Erythroblast (primary cell): ENCODE data around the gene TMPRSS12.
"Not testable (repeated sequence)": the region's sequence is repeated elsewhere in the genome, so short reads cannot be mapped to it uniquely, and the experiment has no call there.

Experiments
- DNase-seq, 2 experiments: peaks; one replicate each; lab custom pipeline; 2025; lab: John Stamatoyannopoulos, UW
- GATA1 ChIP-seq: IDR thresholded peaks from 2 replicates; pipeline ENCODE4 v1.6.1; 2011; ENCODE audit warnings: low read depth, mild to moderate bottlenecking, control low read depth, low read length, moderate library complexity
- POLR2A ChIP-seq: IDR thresholded peaks from 2 replicates; pipeline ENCODE4 v1.6.1; 2011; ENCODE audit warnings: mild to moderate bottlenecking, low read length

The TMPRSS12 gene

DNA sequence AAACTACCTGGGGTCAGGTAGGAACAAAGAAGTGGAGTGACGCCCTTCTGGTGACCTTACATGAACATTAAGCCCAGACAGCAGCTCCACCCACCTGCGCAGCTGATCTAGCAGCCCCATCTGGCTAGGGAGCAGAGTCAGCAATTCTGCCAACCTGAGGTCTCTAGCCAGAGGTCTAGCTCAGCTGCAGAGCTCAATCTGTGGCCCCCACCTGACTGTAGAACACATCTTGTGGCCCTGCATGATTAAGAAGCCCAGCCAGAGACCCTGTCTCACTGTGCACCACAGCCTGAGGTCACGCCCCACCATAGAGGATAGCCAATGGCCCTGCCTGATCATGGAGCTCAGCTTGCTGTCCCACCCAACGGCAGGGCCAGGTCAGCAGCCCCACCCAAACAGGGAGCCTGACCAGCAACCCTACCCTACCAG, 59.0 kb downstream of the TMPRSS12 start:
- TF ChIP-seq POLR2A: no peak
- no peak for TF ChIP-seq GATA1
- DNase-seq: peak; percentile 88 to 97

DNA sequence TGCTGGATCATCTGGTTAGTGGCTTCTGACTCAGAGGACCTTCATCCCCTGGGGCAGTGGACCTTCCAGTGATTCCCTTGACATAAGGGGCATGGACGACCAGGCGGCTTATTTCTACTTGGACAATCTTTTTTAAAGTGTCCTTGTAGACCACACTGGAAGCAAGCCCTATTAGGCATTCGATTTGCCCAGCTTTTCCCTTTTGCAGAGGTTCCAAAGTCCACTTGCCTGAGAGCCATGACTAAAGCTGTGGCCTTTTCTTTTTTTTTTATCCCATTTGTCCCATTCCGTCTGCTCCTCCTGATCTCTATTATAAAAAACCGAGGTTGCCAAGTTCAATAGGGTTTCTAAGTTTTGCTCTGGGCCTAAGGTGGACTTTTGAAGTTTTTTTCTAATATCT, 65.8 kb downstream of the TMPRSS12 start:
- DNase-seq: not testable (repeated sequence)

DNA sequence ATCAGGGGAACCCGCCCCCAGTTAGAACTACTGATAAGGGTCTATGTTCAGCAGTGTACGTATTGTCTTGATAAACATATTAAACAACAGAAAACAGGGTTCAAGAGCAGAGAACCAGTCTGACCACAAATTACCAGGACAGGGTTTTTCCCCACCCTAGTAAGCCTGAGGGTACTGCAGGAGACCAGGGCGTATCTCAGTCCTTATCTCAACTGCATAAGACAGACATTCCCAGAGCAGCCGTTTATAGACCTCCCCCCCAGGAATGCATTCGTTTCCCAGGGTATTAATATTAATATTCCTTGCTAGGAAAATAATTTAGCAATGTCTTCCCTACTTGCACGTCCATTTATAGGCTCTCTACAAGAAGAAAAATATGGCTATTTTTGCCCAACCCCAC, 69.6 kb downstream of the TMPRSS12 start:
- DNase-seq: peak; percentile 5 to 22

DNA sequence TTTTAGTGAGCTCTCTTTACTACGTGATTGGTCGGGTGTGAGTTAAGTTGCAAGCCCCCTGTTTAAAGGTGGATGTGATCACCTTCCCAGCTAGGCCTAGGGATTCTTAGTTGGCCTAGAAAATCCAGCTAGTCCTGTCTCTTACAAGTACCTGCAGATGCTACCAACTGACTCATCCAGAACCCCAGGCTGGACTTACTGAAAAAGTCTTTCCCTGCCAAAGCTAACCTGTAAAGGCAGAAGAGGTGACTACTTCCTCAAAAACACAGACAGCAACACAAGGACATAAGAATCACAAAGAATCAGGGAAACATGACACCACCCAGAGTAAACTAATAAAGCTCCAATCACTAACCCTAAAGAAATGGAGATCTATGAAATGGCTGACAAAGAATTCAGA, 70.5 kb downstream of the TMPRSS12 start:
- DNase-seq: no peak
- no peak for TF ChIP-seq POLR2A
- TF ChIP-seq GATA1: no peak

DNA sequence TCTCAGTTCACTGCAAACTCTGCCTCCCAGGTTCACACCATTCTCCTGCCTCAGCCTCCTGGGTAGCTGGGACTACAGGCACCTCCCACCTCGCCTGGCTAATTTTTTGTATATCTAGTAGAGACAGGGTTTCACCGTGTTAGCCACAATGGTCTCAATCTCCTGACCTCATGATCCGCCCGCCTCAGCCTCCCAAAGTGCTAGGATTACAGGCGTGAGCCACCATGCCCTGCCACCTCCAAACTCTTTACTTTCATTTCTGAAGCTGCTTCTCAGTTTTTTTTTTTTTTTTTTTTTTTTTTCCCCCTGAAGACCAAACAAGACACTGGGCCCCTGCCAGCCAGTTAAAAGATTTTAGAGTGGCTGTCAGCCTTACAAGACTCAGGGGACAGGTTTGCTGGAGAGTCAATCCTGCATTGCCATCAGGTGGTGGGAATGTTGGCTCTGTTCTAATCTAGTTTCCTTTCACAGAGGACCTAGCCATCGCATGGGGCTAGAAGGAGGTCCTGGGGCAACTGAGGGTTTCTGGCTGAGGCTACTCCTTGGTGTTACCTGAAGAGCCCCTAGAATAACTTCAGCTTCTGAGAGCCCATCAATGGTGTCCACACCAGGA, 72.3 kb downstream of the TMPRSS12 start:
- TF ChIP-seq GATA1 (no peak), POLR2A (no peak)
- no peak for DNase-seq

DNA sequence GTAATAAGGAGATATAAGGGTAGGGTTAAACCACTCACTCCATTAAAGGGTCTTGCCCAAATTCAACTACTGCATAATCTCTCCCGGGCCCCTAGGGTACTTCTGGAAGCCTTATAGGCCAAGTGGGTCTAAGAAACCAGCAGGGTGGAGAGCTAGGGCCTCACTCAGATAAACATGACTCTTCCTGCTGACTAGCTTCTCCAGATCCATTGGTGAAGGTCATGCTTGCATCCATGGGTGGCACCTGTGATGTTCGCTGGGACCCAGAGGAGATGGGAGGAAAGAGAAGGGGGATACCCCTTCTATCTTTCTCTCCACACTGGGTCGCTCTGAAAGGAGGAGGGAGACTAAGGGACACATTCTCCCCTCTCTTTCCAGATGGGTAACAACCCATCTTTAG, 73.6 kb downstream of the TMPRSS12 start:
- peak in 1 of 2 experiments; percentile 9 for DNase-seq
- TF ChIP-seq POLR2A: no peak
- no peak for TF ChIP-seq GATA1

DNA sequence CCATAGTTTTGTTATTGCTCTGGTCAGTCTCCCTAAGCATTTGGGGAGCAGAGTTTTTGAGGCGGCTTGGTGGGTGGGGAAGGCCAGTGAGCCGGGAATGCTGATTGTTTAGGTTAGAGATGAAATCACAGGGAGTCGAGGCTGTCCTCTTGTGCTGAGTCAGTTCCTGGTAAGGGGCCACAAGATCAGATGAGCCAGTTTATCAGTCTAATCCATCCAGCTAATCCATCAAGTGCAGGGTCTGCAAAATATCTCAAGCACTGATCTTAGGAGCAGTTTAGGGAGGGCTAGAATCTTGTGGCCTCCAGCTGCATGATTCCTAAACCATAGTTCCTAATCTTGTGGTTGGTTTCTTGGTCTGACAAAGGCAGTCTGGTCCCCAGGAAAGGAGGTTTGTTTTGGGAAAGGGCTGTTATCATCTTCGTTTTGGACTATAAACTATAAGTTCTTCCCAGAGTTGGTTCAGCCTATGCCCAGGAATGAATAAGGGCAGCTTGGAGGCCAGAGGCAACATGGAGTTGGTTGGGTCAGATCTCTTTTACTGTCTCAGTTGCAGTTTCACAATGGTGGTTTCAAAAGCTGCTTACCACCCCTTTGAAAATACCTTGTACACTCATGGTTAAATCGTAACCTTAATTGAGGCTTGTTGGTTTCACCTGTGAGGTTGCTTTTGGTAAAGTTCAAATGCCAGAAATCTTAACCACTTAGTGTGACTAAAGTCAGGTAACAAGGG, 76.0 kb downstream of the TMPRSS12 start:
- peak in 1 of 2 experiments; percentile 24 for DNase-seq
- TF ChIP-seq GATA1: no peak
- no peak for TF ChIP-seq POLR2A

DNA sequence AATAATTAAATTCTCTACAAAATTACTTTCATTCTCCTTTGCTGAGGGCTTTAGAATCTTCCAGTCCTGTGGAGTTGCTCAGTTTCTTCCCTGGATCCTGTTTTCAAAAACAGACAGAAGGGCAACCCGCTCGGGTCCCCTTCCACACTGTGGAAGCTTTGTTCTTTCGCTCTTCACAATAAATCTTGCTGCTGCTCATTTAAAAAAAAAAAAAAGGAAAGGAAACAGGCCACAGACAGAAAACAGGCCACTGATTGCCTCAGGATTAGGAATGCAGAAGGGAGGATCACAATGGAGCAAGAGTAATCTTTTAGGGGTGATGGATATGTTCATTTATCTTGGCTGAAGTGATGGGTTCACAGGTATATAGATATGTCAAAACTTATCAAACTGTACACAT, 80.1 kb downstream of the TMPRSS12 start:
- no peak for TF ChIP-seq GATA1
- no peak for TF ChIP-seq POLR2A
- DNase-seq: no peak

DNA sequence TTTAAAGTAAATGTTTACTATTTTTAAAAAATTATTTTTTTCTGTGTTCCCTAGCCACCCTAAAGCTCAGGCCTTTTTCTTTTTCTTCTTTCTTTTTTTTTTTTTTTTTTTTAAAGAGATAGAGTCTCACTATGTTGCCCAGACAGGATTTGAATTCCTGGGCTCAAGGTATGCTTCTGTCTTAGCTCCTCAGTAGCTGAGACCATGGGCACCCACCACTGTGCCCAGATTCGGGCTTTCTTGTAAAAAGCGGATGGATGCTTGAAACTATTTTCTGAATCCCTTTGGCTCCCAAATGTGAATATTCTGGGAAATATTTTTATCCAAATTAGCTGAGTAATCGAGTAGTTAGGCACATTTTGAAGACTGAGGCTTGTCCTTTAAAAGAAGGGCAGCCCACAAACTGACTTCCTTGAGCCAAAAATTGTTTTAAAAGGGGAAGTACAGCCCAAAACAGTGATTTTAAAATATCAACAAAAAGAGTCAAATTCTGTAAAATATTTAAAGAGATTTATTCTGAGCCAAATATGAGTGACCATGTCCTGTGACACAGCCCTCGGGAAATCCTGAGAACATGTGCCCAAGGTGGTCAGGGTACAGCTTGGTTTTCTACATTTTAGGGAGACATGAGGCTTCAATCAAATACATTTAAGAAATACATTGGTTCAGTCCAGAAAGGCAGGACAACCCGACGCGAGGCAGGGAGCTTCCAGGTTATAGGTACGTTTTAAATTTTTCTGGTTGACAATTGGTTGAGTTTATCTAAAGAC, 80.8 kb downstream of the TMPRSS12 start:
- TF ChIP-seq POLR2A (no peak), GATA1 (no peak)
- DNase-seq: no peak

DNA sequence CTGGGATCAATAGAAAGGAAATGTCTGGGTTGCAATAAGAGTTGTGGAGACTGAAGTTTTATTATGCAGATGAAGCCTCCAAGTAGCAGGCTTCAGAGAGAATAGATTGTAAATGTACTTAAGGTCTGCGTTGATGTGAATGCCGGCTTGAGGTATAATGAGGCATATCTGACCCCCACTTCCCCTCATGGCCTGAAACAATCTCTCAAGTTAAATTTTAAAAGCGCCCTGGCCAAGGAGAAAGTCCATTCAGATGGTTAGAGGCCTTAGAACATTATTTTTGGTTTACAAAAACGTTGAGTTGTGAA, 81.4 kb downstream of the TMPRSS12 start:
- DNase-seq: no peak
- TF ChIP-seq GATA1 (no peak), POLR2A (no peak)

DNA sequence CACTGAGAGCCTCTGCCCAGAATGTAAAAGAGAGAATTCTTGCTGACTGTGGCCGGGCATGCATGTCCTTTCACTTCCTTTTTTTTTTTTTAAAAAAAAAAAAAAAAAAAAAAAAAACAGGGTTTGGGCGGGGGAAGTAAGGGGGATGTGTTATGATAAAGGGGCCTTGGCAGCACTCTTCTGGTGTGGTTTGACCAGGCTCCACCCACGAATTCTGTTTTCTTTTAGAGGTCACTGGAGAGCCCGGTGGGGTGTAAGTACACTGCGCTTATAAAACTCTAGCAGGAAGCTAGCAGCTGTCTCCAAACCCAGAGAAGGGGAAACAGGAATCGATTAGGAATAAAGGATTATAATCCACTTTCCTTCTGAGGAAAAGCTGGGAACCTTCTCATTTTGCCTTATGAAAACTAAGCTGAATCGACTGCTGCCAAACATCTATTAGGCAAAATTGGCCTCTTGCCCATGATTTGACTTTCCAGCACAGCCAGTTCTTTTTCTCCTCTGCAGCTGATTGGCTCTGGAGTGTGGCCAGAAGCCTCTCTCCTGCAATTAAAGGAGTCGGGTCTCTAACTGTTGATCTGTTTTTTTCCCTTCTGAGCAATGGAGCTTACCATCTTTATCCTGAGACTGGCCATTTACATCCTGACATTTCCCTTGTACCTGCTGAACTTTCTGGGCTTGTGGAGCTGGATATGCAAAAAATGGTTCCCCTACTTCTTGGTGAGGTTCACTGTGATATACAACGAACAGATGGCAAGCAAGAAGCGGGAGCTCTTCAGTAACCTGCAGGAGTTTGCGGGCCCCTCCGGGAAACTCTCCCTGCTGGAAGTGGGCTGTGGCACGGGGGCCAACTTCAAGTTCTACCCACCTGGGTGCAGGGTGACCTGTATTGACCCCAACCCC, 82.0 kb downstream of the TMPRSS12 start:
- TF ChIP-seq POLR2A (peak; percentile 84), GATA1 (no peak)
- DNase-seq: peak; percentile 93 to 96

DNA sequence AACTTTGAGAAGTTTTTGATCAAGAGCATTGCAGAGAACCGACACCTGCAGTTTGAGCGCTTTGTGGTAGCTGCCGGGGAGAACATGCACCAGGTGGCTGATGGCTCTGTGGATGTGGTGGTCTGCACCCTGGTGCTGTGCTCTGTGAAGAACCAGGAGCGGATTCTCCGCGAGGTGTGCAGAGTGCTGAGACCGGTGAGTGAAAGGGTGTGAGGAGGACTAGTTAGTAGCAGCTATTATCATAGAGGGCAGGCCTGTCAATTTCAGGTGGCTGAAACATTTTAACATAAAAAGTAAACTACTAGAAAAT, 82.6 kb downstream of the TMPRSS12 start:
- TF ChIP-seq GATA1 (no peak), POLR2A (no peak)
- peak; percentile 63 to 70 for DNase-seq

DNA sequence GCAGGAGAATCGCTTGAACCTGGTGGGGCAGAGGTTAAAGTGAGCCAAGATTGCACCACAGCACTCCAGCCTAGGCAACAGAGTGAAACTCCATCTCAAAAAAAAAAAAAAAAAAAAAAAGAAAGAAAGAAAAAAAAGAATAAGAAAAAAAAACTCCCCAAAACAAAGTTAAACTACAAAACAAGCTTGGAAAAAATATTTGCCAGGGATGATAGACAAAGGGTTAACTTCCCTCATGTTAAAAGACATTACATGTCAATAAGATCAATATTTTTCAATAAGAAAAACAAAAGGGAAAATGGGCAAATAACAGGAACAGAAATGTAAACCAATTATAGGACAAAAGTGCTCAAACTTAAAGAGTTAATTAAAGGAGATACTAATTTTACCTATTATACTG, 83.2 kb downstream of the TMPRSS12 start:
- DNase-seq: peak; percentile 30 to 70
- no peak for TF ChIP-seq POLR2A
- TF ChIP-seq GATA1: no peak

DNA sequence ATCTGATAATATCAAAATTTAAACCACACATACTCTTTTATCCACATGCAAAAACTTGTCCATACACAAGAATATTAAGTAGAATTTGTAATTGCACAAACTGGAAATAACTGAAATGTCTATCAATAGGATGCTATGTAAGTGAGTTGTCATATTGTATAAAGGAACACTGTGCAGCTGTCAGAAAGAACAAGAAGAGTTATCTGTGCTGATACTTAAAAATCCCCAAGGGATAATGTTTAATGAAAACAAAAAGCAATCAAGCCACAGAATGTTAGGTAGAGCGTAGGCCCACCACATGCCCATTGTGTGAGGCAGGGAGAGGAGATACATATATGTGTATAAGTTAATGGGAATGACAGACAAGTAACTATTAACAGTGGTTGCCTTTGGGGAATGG, 83.7 kb downstream of the TMPRSS12 start:
- DNase-seq: peak; percentile 9 to 53
- no peak for TF ChIP-seq GATA1
- no peak for TF ChIP-seq POLR2A
